A172 (cell line): ENCODE results near the gene PLCG1. TPM values are rescaled to one million over a fixed set of nuclear protein-coding genes. Genes with fewer than 3 reads are reported as not detected.
A peak's percentile ranks its signal among the peaks of the same experiment; 100 is the strongest.

ENCODE experiments used
- DNase-seq: peaks from one replicate; pipeline ENCODE4 v3.0.0-alpha.2; 2015; ENCODE audit warnings: low spot score
- total RNA-seq: library from RNA; depleted of rRNA; stranded (reverse); fragments of >200 nt; shearing (Covaris generic); gene quantifications from 2 replicates; pipeline ENCODE4 v1.2.3, GENCODE V29; 2014

The PLCG1 gene
- total RNA-seq, 1 experiment from 2014 or later, result 79.6 TPM

DNA sequence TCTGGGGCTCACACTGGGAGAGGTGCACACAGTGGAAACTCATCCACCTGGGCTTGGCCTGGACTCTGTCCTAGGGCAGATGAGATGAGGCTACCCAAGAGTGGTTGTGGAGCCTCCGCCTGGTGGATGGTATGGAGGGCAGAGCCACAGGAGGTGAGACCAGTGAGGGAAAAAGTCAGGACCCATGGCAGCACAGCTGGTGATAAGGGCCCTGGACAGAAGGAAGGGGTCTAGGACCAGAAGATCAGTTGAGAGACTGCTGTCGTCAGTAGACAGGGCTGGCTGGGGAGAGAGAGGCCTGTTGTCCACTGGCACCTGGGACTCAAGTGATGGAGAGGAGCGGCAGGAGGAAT lies 29.8 kb downstream of the PLCG1 start:
- DNase-seq, result no peak

DNA sequence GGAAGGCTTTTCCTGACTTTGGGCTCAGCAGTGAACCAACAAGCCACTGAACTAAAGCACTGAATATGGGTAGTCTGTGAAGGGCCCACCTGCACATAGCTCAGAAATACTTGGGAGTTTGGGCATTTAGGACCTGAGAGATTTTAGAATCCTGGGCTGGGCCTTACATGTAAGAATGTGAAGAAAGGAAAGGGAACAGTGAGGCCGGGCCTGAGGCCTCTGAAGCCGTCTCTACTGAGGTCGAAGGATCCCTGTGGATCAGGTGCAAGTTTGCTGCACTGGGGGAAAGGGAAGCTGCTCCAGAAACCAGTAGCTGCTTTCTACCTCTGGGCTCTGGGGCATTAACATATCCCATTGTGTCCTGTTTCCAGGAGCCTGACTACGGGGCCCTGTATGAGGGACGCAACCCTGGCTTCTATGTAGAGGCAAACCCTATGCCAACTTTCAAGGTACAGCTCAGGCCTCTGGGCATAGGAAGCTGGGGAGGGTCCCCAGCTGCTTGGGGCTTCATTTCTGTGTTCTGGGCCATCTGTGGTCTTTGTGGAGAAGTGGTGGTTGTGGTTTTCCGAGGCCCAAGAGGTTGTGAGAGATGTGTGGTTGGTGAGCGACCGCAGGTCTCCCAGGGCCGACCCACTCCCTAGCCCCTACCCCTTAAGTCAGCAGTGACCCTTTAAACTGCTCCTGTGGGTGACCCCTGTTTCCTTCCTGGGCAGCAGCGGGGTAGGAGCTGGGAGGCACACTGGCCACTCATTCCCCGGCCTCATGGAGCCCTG lies 30.3 kb downstream of the PLCG1 start:
- DNase-seq, result no peak

DNA sequence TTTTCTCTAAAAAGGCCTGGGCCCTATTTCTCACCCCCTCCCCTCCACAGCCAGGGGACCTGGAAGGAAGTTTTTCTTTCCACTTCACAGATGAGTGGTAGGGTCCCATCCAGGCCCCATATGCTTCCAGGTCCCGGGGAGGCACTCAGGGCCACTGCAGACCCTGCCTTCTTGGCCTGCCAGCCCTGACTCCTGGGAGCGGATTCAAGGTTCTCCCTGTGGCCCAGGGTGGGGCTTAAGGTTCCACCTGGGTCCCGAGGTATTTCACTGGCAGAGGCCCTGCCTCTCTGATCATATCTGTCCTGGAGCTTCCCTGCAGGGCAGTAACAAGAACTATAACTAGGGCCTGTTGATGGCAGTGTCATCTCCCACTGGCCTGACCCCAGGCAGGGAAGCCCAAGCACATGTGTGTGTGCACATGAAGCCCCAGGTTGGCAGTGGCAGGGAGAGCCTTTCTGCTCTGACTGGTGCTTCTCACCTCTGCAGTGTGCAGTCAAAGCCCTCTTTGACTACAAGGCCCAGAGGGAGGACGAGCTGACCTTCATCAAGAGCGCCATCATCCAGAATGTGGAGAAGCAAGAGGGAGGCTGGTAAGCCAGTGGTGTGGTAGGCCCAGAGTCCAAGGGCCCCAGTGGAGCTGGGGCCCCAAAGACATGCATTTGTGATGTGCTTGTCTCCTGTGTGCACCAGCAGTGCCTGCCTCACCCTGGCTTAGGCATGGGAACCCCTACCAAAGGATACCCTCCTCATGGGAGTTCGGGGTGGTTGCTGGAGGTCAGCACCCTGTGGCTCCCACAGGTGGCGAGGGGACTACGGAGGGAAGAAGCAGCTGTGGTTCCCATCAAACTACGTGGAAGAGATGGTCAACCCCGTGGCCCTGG lies 31.2 kb downstream of the PLCG1 start:
- DNase-seq, result no peak

DNA sequence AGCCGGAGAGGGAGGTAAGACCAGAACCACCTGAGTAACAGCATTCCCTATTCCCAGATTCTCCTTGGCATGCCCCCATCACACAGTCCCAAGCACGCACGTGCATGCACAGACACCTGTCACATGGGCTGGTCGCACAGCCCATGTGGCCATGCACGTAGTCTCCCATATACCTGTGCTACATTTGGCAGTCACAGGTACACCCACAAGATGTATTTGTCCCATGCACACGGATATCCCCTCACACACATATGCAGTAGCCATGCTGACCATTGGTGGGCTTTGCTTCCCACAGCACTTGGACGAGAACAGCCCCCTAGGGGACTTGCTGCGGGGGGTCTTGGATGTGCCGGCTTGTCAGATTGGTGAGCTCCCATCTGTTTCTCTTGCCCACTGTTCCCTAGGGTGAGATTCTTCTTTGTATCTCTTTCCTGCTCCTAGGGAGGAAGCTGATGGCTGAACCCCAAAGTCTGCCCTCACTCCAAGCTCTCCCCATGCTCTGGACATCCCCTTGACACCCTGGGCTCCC lies 31.9 kb downstream of the PLCG1 start:
- no peak for DNase-seq

DNA sequence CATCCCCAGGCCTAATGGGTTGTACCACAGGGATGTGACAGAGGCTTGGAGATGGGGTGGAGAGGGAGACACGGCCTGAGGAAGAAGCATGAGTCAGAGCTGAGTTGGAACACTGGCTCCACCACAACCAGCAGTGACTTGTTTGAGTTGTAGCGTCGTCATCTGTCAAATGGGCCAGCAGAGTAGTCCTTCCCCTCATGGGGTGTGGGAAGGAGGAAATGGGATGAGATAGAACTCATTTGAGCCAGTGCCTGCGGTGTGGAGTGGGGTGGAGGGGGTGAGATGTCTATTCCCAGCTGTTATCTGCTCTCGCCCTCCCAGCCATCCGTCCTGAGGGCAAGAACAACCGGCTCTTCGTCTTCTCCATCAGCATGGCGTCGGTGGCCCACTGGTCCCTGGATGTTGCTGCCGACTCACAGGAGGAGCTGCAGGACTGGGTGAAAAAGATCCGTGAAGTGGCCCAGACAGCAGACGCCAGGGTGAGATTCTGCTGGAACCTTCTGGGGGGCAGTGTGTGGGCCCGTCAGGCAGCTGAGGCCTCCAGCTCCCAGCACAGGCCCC lies 32.5 kb downstream of the PLCG1 start:
- DNase-seq, result peak; percentile 79

DNA sequence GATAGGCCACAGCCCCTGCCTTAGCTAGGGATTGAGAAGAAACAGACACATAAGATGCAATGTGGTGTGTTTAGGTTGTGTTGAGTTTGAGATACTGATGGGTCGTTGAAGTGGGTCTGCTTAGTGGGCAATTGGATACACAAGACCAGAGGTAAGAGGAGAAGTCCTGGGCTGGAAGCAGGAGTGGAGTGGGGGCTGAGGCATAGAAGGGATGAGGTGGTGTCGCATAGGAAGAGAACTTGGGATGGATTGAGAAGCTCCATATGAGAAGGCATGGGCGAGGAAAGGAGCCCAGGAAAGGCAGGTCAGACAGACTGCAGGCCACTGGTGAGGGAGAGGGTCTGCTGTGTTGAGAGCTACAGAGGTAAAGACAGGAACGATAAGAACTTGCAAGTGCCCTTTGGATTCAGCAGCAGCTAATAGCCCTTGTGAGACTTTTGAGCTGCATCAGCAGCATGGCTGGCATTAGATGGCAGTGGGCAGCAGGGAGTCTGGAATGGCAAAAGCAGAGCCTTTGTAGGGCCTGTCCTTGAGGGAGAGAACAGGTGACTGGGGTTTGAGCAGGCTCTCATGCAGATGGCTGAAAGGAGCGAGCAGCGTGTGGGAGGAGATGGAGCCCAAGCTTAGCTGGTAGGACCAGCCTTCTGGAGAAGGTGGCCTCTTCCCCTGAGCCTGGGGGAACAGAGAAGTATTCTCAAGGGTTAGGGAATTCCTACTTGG lies 33.2 kb downstream of the PLCG1 start:
- DNase-seq, result no peak

DNA sequence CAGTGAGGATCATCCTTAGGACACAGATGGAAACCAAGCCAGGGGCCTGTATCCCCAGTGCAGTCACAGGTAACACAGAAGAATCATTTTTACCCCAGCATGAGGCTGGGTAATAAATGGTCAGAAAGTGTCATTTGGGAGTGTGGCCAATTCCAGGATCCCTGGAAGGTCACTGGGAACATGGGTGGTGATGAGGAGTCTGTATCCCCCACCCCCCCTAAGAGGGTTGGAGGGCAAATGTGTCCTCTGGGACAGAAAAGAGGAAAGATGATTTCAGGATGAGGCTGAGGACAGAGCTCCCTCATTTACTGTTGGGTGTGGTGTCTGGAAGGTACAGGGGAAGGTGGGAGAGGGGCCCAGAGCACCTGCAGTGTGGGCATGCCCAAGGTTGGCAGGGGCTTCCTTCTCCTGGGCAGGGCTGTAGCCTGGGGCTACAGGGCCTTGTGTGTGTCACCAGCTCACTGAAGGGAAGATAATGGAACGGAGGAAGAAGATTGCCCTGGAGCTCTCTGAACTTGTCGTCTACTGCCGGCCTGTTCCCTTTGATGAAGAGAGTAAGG lies 34.5 kb downstream of the PLCG1 start:
- DNase-seq, result no peak

DNA sequence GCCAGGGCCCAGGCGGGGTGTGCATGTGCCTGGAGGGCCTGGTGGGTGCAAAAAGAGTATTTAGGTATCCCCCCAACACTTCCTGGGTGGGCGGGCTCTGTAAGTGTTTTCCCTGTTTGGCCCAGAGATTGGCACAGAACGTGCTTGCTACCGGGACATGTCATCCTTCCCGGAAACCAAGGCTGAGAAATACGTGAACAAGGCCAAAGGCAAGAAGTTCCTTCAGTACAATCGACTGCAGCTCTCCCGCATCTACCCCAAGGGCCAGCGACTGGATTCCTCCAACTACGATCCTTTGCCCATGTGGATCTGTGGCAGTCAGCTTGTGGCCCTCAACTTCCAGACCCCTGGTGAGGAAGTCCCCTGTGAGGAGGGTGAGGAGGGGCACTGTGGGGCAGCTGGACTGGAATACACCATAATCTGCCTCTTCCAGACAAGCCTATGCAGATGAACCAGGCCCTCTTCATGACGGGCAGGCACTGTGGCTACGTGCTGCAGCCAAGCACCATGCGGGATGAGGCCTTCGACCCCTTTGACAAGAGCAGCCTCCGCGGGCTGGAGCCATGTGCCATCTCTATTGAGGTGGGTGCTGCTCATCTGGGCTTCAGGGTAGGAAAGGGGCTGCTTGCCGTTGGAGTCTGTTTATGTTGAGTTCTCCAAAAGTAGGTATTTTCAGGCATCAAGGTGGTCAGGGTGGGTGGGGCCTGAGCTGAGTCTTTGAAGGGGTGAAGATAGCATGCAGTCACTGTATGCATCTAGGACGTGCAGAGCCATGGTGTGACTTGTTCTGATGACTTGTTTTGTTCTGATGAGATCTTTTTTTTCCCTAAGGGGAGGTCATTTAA lies 35.2 kb downstream of the PLCG1 start:
- DNase-seq, result no peak

DNA sequence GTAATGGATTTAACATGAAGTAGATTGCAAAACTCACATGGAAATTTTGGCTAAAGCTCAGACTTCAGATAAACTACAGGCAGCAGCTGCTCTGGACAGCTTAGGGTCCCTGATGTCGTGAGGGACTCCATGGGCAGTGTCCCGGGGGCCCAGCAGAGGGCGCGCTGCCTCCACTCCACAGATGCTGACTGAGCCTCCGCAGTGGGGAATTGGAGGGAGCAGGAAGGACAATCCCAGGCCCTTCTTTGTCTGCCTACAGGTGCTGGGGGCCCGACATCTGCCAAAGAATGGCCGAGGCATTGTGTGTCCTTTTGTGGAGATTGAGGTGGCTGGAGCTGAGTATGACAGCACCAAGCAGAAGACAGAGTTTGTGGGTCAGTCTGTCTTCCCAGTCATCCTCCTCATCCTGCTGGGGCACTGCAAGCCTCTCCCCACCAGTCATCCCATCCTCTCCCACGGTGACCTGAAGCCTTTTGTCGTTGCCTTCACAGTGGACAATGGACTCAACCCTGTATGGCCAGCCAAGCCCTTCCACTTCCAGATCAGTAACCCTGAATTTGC lies 35.9 kb downstream of the PLCG1 start:
- DNase-seq, result peak; percentile 52

DNA sequence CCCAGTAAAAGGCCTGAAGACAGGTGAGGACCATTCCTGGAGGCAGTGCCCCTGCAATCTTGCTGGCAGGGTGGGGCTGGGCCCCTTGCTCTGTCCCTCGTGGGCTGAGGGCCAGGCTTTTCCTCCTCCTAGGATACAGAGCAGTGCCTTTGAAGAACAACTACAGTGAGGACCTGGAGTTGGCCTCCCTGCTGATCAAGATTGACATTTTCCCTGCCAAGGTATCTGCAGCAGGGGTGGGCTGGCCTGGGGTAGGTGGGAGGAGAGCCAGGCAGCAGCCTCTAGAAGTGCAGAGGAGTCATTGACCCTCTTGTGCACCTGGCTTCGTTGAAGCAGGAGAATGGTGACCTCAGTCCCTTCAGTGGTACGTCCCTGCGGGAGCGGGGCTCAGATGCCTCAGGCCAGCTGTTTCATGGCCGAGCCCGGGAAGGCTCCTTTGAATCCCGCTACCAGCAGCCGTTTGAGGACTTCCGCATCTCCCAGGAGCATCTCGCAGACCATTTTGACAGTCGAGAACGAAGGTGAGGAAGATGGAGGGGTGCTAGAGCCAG lies 36.5 kb downstream of the PLCG1 start:
- no peak for DNase-seq

DNA sequence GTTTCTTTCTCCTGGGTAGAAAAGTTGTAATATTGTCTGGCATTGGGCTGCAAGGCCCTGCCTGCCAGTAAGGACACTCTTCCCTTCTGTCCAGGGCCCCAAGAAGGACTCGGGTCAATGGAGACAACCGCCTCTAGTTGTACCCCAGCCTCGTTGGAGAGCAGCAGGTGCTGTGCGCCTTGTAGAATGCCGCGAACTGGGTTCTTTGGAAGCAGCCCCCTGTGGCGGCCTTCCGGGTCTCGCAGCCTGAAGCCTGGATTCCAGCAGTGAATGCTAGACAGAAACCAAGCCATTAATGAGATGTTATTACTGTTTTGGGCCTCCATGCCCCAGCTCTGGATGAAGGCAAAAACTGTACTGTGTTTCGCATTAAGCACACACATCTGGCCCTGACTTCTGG lies 37.0 kb downstream of the PLCG1 start:
- no peak for DNase-seq

DNA sequence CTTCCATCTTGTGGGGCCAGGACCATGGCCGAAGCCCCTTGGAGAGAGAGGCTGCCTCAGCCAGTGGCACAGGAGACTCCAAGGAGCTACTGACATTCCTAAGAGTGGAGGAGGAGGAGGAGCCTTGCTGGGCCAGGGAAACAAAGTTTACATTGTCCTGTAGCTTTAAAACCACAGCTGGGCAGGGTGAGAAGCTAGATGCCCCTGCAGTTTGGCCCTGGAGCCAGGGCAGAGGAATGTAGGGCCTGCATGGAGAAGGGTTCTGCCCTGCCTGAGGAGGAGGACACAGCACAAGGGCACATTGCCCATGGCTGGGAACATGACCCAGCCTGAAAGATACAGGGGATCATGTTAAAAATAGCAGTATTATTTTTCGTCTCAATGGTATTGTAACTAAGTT lies 37.4 kb downstream of the PLCG1 start:
- no peak for DNase-seq

DNA sequence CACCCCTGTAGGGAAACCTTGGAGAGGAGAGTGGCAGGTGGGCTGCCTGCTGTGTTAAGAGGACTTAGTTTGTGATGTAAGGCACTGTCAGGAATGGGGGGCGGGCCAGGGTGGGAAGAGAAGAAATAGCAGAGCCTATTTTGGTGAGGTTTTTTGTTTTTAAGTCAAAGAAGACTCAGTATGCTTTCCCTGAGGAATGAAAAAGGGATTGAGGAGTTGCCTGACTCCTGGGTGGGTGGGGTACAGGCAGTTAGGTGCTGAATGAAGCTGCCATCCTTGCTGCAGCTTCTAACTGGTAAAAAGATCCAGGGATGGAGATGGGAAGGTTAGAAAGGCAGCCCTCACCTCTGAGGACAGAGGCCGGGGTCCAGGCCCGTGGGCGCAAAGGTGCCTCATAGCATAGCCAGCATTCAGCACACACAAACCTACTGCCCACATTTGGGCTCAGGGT lies 37.9 kb downstream of the PLCG1 start:
- DNase-seq, result no peak

DNA sequence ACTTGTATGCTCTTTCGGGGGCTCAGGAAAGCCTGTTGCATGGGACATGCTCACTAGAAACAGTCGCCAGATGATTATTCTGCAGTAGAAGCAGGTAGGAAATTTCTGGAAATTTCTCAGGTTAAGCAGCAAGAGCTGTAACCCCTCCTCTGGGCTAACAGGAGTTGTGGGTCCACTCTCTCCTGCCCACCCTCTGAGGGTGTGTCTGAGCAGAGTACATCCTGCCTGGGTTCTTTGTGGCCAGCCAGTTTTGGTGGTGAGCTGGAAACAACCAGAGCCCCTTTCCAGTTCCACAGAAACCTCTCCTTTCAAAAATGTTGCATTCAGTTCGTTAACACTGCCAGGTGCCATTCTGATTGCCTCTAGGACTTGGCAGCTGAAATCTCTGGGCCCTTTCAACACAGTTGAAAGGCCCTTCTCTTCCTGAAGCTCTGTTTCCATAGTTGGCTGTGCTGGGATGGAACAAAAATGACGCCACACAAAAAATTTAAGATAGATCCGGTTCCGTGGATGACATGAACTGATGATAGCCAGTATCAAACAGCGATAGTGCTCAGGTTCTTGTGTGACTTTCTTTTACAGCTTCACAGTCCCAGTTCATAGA lies 38.5 kb downstream of the PLCG1 start:
- DNase-seq, result no peak

DNA sequence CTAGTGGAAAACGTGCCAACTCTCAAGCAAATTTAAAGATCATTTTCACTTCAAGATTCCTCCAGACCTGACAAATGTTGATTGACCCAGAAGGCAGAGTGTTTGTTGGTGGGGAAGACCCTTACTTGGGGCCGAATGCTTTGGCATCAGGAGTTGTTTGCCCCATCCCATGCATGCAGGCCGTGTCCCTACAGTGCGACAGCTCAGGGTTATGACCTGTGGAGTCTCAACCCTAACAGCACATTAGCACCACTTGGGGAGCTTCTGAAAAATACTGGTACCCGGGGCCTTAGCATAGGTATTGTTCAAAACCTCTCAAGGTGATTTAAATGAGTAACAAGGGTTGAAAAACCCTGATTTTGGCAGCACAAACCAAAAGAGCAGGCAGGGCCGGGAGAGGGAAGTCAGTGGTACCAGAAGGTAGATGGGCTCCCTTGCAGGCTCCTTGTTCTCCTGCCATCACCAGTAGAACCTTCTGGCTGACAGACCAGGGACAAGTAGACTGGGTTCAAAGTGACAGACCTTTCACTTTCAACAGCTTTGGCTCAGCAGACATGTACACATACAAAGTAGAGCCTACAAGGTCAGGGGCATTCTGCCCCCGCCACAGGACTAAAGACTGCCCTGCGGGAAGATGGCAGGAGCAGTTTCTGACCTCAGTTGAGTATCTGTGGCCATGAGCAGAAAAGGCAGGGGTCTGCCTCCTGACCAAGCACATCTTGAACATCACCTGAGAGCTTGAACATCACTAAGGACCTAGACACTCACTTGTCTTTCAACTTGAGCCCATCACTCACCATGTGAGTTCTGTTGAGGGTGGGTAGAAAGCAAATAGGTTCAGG lies 39.6 kb downstream of the PLCG1 start:
- DNase-seq, result no peak

DNA sequence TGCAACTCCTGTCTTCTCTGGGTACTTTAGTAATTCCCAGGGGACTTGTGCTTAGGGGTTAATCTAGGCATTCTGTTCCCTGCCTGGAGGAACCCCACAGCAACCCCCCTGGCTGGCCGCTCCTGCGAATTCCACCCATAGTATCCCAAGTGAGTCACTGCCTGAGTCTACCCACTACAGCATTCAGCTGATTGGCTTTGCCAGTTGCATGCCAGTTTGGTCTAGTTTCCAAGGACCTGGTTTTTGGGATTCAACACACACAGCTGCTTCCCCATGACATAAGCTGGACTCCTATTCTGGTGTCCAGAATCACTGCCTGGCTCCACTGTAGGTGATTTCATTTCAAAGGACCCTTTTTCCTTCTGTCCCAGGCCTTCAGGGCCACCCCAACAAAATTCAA lies 40.3 kb downstream of the PLCG1 start:
- DNase-seq, result peak; percentile 92

DNA sequence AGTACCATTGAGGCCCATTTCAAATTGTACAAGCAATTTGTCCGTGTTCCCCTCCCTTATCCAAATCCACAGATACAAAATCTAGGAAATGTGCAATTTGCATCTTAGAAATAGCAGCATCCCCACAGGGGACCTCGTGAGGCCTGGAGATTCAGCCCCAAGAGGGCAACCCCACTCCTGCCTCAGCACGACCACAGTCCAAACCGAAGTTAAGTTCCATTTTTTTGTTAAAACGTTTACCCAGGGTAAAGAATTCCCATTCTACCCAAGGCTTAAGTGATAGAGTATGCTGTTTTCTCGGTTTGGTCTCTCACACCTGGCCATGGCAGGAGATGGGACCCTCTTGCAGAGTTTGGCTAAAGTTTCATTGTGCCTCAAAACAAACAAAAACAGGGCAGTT lies 41.2 kb downstream of the PLCG1 start:
- DNase-seq, result no peak

DNA sequence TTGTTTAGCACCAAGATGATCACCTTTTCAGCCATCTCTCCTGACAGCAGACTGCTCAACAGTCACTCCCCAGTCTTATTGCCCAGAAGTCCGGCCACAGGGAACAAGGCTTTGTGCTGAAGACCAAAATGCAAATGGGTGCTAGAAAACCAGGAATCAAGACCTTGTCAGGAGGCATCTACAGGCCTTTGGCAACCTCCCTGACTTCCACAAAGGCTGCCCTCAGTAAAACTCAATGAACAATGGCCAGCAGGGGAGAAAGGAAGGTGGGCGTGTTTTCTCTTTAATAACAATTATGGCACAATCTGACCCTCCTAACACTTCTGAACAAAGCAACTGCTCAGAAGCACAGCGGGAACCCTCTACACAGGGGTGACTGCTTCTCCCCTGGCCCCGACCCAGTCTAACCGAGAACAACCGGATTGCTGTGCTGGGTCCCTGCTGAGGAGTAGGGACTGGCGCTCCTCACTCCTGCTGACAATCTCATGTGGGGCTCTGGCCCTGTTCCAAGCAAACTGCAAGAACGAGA lies 41.6 kb downstream of the PLCG1 start:
- no peak for DNase-seq
